Stomach (tissue), 9 donors: ENCODE results near the gene FGFRL1. TPM values are rescaled to one million over a fixed set of nuclear protein-coding genes. Genes with fewer than 3 reads are reported as not detected.

Experiments used
- DNase-seq, 2 donors: peaks; one replicate each; pipeline versions ENCODE4 v3.0.0 to v3.0.0-alpha.2; 2013 to 2019
- H3K27ac ChIP-seq, 5 donors: fragments of 200-600 bp in 4 of 5; sonication (generic) in 4 of 5; one replicate each; pipeline ENCODE4 v1.5.1; 2013 to 2019; ENCODE audit warnings: mild to moderate bottlenecking in 1 of 5, moderate library complexity in 1 of 5
- H3K27me3 ChIP-seq, 3 donors: fragments of 200-600 bp; sonication (generic); one replicate each; pipeline ENCODE4 v1.5.1; 2017 to 2019; ENCODE audit warnings: mixed run types in 1 of 3
- H3K36me3 ChIP-seq, 4 donors: fragments of 200-600 bp; sonication (generic); 1 replicate in 3 of 4; 2 replicates in 1 of 4; pipeline ENCODE4 v1.5.1; 2016 to 2019
- H3K4me1 ChIP-seq, 4 donors: fragments of 200-600 bp; sonication (generic); one replicate each; pipeline ENCODE4 v1.5.1; 2016 to 2019
- H3K4me3 ChIP-seq, 4 donors: fragments of 200-600 bp; sonication (generic) in 3 of 4; one replicate each; pipeline ENCODE4 v1.5.1; 2016 to 2019; ENCODE audit warnings: mild to moderate bottlenecking in 1 of 4
- H3K9me3 ChIP-seq, 4 donors: fragments of 200-600 bp; sonication (generic); one replicate each; pipeline ENCODE4 v1.5.1; 2016 to 2019
- EP300 ChIP-seq: sonication (generic); formaldehyde crosslinking; IDR thresholded peaks from one replicate; pipeline ENCODE4 v1.6.1; 2017; ENCODE audit warnings: antibody characterized with exemption
- POLR2A ChIP-seq, 4 donors: fragments of 450-650 bp; IDR thresholded peaks; one replicate each; pipeline ENCODE4 v1.6.1; 2016; ENCODE audit warnings: antibody characterized with exemption in 4 of 4, control low read depth in 2 of 4, mild to moderate bottlenecking in 1 of 4, moderate library complexity in 1 of 4
- POLR2AphosphoS5 ChIP-seq, 3 donors: sonication (generic); formaldehyde crosslinking; IDR thresholded peaks; one replicate each; pipeline ENCODE4 v1.6.1; 2016; ENCODE audit warnings: antibody characterized with exemption in 3 of 3
- WGBS, 5 donors: extraction: QIAGEN DNeasy Blood & Tissue Kit in 3 of 5; methylation state at CpG; one replicate each; pipeline versions ENCODE4 v1.1.5 to v1.1.7; 2013 to 2018; 5-methylcytosine and 5-hydroxymethylcytosine counted together
- intact Hi-C: fragments of 100-400 bp; cut with DNase I; formaldehyde crosslinking; loops from one replicate; pipeline ENCODE4 v1.15.1; 2023; ENCODE audit warnings: low total_unique reads
- polyA plus RNA-seq, 3 donors: library from polyadenylated mRNA; stranded (reverse); fragments of 200-250 nt; gene quantifications; one replicate each; pipeline ENCODE4 v1.2.3, GENCODE V29; 2013
- total RNA-seq, 5 donors: library from RNA; depleted of rRNA; stranded (reverse); fragments of >200 nt; gene quantifications; one replicate each; pipeline versions ENCODE4 v1.1.0 to v1.2.3, GENCODE V29; 2014 to 2016
- TF ChIP-seq, protein P1 (sequence below), 7 experiments: fragments of 450-650 bp in 4 of 7; fragments of 200-600 bp in 3 of 7; sonication (generic) in 3 of 7; IDR thresholded peaks; one replicate each; pipeline ENCODE4 v1.5.1; 2016 to 2019; ENCODE audit warnings: antibody characterized with exemption in 7 of 7, control low read depth in 2 of 7, mild to moderate bottlenecking in 1 of 7
- donor health status: healthy with polysubstance abuse.
- donor health status: Bipolar disorder and iron deficiency.
- donor health status: healthy.

The FGFRL1 gene
- total and polyA plus RNA-seq, 8 donors, result 3.5 to 42.7 (median 9.8) TPM

DNA sequence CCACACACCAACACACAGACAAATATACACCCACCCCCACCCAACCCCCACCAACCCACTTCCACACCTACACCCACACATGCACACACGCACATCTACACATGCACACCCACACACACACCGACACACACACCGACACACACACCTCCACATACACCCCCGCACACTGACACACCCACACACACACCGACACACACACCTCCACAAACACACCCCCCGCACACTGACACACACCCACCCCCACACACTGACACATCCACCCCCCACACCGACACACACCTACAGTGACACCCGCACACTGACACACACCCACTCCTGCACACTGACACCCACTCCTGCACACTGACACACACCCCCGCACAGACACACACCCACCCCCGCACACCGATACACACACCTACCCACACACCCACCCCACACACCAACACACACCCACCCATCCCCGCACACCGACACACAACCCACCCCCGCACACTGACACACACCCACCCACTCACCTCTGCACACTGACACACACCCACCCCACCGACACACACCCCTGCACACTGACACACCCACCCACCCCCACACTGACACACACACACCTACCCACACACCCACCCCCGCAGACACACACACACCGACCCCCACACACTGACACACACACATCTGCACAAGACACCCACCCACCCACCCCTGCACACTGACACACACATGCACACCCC, 31.1 kb downstream of the FGFRL1 start:
- Histone ChIP-seq H3K9me3 (no peaks in the 10 kb centered on the region), H3K4me3 (no peak overlapping the region), H3K36me3 (no peaks in the 10 kb centered on the region), H3K27ac (no peak overlapping the region), H3K27me3 (peaks cover 0 to 46% (median 23%) of the 10 kb centered on the region in 3 donors), H3K4me1 (peaks cover 46 to 84% (median 70%) of the 10 kb centered on the region in 4 donors)
- WGBS, 5 donors, result 81 to 90% (median 82%) methylated on average over 17 of the region's 17 CpGs
- DNase-seq, result no peak
- intact Hi-C loops, result no loop called here
- TF ChIP-seq POLR2A (IDR thresholded peaks at IDR 0.05), result no peak
- TF ChIP-seq, protein P1, sequence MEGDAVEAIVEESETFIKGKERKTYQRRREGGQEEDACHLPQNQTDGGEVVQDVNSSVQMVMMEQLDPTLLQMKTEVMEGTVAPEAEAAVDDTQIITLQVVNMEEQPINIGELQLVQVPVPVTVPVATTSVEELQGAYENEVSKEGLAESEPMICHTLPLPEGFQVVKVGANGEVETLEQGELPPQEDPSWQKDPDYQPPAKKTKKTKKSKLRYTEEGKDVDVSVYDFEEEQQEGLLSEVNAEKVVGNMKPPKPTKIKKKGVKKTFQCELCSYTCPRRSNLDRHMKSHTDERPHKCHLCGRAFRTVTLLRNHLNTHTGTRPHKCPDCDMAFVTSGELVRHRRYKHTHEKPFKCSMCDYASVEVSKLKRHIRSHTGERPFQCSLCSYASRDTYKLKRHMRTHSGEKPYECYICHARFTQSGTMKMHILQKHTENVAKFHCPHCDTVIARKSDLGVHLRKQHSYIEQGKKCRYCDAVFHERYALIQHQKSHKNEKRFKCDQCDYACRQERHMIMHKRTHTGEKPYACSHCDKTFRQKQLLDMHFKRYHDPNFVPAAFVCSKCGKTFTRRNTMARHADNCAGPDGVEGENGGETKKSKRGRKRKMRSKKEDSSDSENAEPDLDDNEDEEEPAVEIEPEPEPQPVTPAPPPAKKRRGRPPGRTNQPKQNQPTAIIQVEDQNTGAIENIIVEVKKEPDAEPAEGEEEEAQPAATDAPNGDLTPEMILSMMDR (IDR thresholded peaks at IDR 0.05), result no peak
- TF ChIP-seq EP300, result no peak
- no peak for TF ChIP-seq POLR2AphosphoS5 (IDR thresholded peaks at IDR 0.05)

DNA sequence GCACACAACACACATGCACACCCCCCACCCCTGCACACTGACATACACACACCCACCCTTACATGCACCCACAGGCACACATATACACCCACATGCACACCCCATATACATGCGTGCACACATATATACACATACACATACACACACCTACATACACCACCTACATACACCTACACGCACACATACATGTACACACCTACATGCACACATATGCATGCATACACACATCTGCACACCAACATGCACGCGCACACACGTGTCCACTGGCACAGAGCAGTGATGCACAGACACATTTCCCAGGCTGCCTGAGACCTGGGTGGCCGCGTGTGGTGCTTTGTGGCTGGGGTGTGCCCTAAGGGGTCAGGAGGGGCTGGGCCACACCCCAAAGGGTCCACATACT, 31.7 kb downstream of the FGFRL1 start:
- no peaks in the 10 kb centered on the region for H3K36me3 ChIP-seq
- DNase-seq, result no peak
- no peak overlapping the region for H3K27ac ChIP-seq
- no peak for TF ChIP-seq POLR2A (IDR thresholded peaks at IDR 0.05)
- TF ChIP-seq, protein P1 (IDR thresholded peaks at IDR 0.05), result no peak
- TF ChIP-seq EP300, result no peak
- peak overlapping the region in 1 of 4 donors; percentile 8 for H3K4me3 ChIP-seq
- no peaks in the 10 kb centered on the region for H3K9me3 ChIP-seq
- intact Hi-C loops, result no loop called here
- peaks cover 53 to 91% (median 77%) of the 10 kb centered on the region in 4 donors for H3K4me1 ChIP-seq
- WGBS, 5 donors, result 42 to 57% (median 47%) methylated on average over 7 of the region's 7 CpGs
- H3K27me3 ChIP-seq, result peaks cover 0 to 46% (median 23%) of the 10 kb centered on the region in 3 donors

DNA sequence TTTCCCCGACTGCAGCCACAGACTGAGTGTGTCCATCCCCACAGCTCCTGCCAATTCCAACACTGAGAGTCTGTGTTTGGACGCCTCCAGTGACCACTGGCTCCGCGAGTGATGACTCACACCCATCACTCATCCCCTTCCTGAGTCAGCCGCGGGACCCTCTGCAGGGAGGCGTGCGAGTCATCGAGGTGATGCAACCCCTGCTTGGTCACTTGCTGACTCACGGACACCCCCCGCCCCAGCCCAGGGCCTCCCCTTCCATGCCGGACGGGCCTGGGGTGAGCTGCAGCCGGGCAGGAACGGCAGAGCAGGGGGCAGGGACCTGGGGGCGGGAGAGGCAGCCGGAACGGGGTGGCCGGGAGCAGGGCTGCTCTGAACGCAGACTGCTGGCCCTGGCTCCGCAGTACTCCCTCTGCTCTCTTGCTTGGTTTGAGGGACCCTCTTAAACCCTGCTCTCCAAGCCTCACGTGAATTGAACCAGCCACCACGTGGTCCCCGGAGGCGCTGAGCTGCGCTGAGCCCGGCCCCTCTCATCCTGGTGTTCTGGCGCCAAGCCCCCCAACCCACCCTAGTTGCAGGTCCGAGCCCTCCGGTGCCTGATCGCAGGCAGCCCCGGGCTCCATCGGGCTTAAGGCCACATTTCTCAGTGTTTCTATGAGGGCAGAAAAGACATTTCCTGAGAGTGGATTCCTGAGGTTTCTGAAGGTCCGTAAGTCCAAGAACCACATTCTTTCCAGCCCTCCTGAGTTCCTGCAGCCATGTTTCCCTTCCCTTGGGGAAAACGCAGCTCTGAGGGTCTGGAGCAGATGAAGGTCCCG, 32.4 kb downstream of the FGFRL1 start:
- H3K27me3 ChIP-seq, result peaks cover 0 to 47% (median 23%) of the 10 kb centered on the region in 3 donors
- intact Hi-C loops, result no loop called here
- H3K27ac ChIP-seq, result peak overlapping the region in 4 of 5 donors; percentile 50 to 66 (median 60)
- no peaks in the 10 kb centered on the region for H3K9me3 ChIP-seq
- peak overlapping the region in 1 of 4 donors; percentile 16 for H3K4me3 ChIP-seq
- no peaks in the 10 kb centered on the region for H3K36me3 ChIP-seq
- H3K4me1 ChIP-seq, result peaks cover 54 to 88% (median 77%) of the 10 kb centered on the region in 4 donors
- DNase-seq, result peak; percentile 77 to 90
- WGBS, 5 donors, result 28 to 36% (median 29%) methylated on average over 26 to 36 of the region's 36 CpGs
- TF ChIP-seq EP300, result no peak
- peak in 2 of 3 donors; percentile 59 to 87 for TF ChIP-seq POLR2AphosphoS5 (IDR thresholded peaks at IDR 0.05)

DNA sequence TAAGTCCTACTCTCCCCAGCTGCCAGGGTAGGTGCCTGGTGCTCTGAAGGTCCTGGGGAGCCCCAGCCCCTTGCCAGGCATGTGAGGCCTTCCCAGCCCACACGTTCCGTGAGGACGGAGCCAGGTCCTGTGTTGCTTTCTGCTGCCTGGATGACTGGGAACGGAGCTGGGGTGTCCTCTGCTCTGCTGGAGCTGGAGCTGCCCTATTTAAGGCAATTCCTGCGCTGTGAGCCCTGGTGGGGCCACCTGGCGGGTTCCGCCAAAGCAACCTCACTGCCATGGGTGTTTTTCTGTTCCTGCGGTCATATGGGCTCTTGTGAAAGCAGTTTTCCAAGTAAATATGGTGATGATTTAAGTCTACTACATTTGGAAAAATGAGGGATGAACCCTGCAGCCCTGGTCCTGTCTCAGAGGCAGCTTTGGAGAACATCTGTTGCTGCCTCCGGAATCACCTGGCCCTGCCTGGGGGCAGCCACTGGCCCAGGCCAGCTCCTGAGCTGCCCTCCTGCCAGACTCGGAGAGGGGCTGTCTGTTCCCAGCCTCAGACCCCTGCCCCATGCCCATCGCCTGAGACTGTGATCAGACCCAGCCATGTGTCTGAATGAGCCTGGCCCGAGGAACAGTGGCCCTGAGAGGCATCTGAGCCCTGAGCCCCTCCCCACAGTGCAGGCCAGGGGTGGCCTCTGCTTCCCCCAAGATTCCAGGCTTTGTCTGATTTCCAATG, 33.2 kb downstream of the FGFRL1 start:
- no peak for TF ChIP-seq EP300
- TF ChIP-seq, protein P1 (IDR thresholded peaks at IDR 0.05), result no peak
- no peak for TF ChIP-seq POLR2AphosphoS5 (IDR thresholded peaks at IDR 0.05)
- no peak for TF ChIP-seq POLR2A (IDR thresholded peaks at IDR 0.05)
- Histone ChIP-seq H3K27me3 (peaks cover 0 to 55% (median 23%) of the 10 kb centered on the region in 3 donors), H3K4me3 (no peak overlapping the region), H3K9me3 (no peaks in the 10 kb centered on the region), H3K4me1 (peaks cover 48 to 80% (median 69%) of the 10 kb centered on the region in 4 donors), H3K27ac (peak overlapping the region in 3 of 5 donors; percentile 50 to 66 (median 60)), H3K36me3 (no peaks in the 10 kb centered on the region)
- peak in 1 of 2 donors; percentile 16 for DNase-seq
- intact Hi-C loops, result no loop called here
- WGBS, 5 donors, result 83 to 93% (median 91%) methylated on average over 11 to 12 of the region's 12 CpGs
